GM12872 (cell line): ENCODE measurements around the gene INTS2.

ENCODE experiments used
- TF ChIP-seq, protein P1 (sequence below): IDR thresholded peaks from 3 replicates; pipeline ENCODE4 v1.5.1; 2011; ENCODE audit warnings: low read depth, mild to moderate bottlenecking, low read length, moderate library complexity; ENCODE audit not compliant: insufficient read depth

INTS2 gene

DNA sequence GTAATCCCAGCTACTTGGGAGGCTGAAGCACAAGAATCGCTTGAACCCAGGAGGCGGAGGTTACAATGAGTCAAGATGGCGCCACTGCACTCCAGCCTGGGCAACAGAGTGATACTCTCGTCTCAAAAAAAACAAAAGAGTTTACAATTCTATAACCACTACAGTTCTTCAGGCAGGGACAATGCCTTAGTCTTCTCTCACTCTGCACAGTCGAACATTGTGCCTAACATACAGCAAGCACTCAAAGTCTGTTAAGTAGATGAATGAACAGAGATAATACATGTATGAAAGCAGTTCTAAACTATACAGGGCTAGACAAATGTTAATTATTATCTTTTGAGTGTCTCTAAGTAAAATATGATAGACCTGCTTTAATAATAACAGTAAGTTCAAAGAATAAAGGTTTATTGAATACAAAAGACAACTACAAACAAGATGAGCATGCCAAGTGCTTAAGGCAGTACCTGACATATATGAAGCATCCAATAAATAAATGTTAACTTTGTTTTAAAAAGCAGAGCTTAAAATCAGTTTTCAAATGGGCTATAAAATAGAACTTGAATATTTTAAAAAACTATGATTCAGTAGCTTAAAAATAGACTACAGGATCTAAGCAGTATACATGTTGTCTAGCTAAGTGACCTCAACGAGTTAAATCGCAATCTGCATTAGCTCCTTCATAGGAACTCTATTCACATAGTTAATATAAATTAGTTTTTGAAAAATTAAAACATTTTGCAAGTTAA is 19.3 kb downstream of the INTS2 start:
- TF ChIP-seq, protein P1, sequence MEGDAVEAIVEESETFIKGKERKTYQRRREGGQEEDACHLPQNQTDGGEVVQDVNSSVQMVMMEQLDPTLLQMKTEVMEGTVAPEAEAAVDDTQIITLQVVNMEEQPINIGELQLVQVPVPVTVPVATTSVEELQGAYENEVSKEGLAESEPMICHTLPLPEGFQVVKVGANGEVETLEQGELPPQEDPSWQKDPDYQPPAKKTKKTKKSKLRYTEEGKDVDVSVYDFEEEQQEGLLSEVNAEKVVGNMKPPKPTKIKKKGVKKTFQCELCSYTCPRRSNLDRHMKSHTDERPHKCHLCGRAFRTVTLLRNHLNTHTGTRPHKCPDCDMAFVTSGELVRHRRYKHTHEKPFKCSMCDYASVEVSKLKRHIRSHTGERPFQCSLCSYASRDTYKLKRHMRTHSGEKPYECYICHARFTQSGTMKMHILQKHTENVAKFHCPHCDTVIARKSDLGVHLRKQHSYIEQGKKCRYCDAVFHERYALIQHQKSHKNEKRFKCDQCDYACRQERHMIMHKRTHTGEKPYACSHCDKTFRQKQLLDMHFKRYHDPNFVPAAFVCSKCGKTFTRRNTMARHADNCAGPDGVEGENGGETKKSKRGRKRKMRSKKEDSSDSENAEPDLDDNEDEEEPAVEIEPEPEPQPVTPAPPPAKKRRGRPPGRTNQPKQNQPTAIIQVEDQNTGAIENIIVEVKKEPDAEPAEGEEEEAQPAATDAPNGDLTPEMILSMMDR = no peak

DNA sequence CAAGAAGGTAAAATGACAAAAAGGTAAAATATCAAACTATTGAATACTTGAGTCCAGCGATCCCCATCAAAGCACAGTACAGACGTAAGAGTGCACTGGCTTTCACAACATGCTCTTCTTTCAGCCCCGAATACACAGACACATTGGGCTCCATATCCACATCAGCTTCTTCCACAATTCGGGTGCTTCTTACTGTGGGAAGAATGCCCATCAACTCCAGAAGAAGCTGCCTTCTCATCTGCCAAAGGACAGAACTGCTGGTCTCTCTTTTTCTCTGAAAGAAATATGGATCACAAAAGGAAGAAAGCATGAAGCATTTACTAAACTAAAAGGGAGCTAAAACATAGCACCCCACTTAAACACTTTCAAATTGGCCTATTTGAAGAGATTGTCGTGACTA is 20.4 kb downstream of the INTS2 start:
- TF ChIP-seq, protein P1 = no peak

DNA sequence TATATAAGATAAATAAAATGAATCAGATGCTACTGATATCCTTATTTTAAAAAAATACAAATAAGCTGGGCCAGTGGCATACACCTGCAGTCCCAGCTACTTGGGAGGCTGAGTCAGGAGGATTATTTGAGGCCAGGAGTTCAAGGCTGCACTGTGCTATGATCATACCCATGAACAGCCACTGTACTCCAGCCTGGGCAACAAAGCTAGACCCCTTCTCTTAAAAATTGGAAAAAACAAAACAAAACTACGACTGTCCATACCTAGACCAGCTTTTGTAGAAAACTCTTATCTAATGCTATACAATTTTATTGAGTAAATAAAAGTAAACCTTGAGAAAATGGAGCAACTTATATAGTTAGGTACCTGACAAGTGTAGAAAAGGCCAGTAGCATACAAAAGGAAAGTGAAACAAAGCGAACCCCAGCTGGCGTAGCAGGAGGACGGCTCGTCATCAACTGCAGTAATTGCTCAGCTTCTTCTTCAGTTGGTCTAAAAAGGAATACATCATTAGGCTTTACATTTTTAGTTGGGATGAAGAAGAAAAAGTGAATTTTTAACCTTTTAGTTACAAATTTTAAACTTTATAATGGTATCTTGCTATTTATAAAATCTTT is 23.6 kb downstream of the INTS2 start:
- TF ChIP-seq, protein P1 = no peak

DNA sequence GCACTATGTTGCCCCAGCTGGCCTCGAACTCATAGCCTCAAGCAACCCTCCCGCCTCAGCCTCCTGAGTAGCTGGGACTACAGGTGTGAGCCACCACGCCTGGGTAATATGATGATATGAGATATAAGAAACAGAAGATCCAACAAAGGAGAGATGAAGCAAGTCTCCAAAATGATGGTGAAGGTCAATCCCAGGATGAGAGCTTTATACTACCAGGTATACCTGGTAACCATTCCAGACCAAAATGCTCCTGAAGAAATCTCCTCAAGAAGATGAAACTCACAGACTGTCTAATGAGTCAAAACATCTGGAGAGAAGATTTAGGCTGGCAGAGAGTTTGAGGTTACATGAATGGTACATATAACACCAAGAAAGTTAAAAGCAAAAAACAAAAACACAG is 24.5 kb downstream of the INTS2 start:
- TF ChIP-seq, protein P1 = no peak

DNA sequence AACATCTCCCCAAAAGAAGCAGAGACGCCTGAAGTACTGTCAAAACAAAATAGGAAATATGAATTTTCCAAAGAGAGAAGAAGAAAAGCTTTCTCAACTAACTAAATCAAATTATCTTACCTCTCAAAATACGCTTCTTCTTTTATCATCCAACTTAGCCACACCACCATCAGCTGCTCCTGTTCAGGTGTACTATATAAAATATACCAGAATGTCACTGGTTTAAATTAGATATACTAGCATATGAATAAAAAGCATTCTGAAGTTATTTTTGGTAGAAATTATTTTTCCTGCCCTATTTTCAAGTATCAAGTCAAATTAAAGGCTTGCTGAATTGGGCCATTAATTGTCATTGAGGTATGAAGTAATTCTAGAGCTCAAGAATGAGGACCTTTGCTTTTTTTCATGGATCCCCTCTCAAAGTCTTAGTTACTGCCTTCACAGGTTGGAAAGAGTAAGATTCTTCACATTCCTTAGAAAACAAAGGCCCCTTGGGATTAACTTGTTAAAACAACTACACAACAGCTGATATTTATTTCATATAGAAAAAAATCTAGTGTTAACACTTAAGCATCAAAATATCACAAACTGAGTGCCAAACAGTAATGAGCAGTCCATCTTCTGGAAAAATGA is 30.1 kb downstream of the INTS2 start:
- TF ChIP-seq, protein P1 = no peak

DNA sequence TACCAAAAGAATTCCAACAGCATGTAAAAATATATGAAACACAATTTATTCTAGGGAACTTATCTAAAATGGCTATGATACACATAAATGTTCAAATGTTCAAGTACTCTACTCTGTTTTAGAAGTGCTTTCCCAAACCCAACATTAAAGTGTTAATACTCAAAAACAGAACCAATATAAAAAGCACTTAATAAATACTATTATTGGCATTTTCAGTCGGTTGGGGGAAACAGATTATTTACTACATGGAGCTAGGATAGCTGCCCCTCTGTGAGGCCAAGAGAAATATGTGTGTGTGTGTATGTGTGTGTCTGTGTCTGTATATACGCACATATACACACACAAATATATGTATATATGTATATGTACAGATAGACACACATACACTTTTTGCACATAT is 32.4 kb downstream of the INTS2 start:
- TF ChIP-seq, protein P1 = no peak

DNA sequence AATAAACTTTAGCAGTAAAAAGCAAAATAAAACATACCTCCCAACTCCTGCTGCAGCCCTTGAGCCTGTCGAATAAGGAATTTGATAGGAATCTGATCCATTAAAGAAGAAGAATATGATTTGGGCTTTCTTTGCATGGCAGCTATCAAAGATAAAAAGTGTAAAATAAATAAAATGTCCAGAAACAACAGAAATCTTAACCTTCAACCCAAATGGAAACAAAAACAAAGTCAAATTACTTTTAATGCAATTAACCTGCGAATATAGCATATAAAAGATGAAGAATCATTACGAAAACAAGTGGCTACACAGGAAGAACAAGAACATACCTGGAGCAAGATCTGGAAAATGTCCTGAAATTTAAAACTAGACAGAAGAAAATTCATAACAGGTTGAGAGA is 42.9 kb downstream of the INTS2 start:
- TF ChIP-seq, protein P1 = no peak
